Calu3 (cell line): ENCODE data around the gene CNN3. TPM values are rescaled to one million over a fixed set of nuclear protein-coding genes. Genes with fewer than 3 reads are reported as not detected.

Source experiments
- BruUV-seq: library from RNA; stranded (reverse); fragments of 400-500 nt; replicated peaks from 2 replicates; lab custom pipeline; 2021; lab: Mats Ljungman, UMichigan
- CTCF ChIA-PET: fragments of 300-600 bp; sonication (Branson Sonifier 250); formaldehyde crosslinking; loops from one replicate; lab custom pipeline; 2022; ENCODE audit warnings: antibody characterized with exemption; lab: Charles Lee
- DNase-seq: peaks from one replicate; pipeline ENCODE4 v3.0.0; 2022
- H3K27ac Mint-ChIP-seq: one replicate; pipeline ENCODE4 v1.8.0; 2022; ENCODE audit warnings: mixed read lengths; ENCODE audit not compliant: unreplicated experiment
- H3K27me3 Mint-ChIP-seq: one replicate; pipeline ENCODE4 v1.8.0; 2022; ENCODE audit warnings: mixed read lengths; ENCODE audit not compliant: unreplicated experiment
- H3K36me3 Mint-ChIP-seq: one replicate; pipeline ENCODE4 v1.8.0; 2022; ENCODE audit warnings: mild to moderate bottlenecking, moderate library complexity, mixed read lengths; ENCODE audit not compliant: insufficient read depth, unreplicated experiment
- H3K4me1 Mint-ChIP-seq: one replicate; pipeline ENCODE4 v1.8.0; 2022; ENCODE audit warnings: mild to moderate bottlenecking, low read depth, mixed read lengths; ENCODE audit not compliant: unreplicated experiment
- H3K4me3 Mint-ChIP-seq: one replicate; pipeline ENCODE4 v1.8.0; 2022; ENCODE audit warnings: mild to moderate bottlenecking, low read depth, moderate library complexity, mixed read lengths; ENCODE audit not compliant: unreplicated experiment
- H3K9me3 Mint-ChIP-seq: one replicate; pipeline ENCODE4 v1.8.0; 2022; ENCODE audit warnings: low read depth, mixed read lengths; ENCODE audit not compliant: unreplicated experiment
- intact Hi-C: fragments of 100-400 bp; cut with micrococcal nuclease; formaldehyde crosslinking; loops from one replicate; pipeline ENCODE4 v1.10.0; 2022; ENCODE audit not compliant: unreplicated experiment
- total RNA-seq: library from RNA; stranded (reverse); gene quantifications from 2 replicates; pipeline ENCODE4 v1.2.3, GENCODE V29; 2022
- TF ChIP-seq, protein P1 (sequence below): fragments of 200-600 bp; IDR thresholded peaks from one replicate; pipeline ENCODE4 v1.8.0; 2022; ENCODE audit warnings: antibody characterized with exemption; ENCODE audit not compliant: unreplicated experiment

CNN3 gene
- total RNA-seq, 1 experiment from 2014 or later: 140 TPM

DNA sequence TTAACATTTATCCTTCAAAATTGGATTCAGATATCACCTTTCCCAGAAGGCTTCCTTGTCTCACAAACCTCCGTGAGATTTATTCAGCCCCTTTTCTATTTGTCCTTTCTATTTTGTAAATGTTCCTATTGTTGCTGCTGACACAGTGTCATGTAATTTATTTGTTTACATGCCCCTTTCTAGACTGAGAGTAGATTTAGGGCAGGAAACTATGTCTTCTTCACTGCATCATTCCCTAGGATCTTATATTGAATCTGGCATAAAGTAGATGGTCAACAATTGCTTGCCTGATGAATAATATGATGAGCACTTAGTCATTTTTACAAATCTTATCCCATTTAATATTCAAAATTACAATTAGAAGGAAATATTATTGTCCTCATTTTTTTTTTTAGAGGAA, 8.1 kb upstream of the CNN3 start:
- Mint-ChIP-seq H3K27me3 (no peaks in the 10 kb centered on the region), H3K4me1 (peaks cover 33% of the 10 kb centered on the region), H3K4me3 (no peak overlapping the region), H3K9me3 (no peaks in the 10 kb centered on the region), H3K36me3 (no peaks in the 10 kb centered on the region), H3K27ac (no peak overlapping the region)
- CTCF ChIA-PET: no interaction called here
- TF ChIP-seq, protein P1, sequence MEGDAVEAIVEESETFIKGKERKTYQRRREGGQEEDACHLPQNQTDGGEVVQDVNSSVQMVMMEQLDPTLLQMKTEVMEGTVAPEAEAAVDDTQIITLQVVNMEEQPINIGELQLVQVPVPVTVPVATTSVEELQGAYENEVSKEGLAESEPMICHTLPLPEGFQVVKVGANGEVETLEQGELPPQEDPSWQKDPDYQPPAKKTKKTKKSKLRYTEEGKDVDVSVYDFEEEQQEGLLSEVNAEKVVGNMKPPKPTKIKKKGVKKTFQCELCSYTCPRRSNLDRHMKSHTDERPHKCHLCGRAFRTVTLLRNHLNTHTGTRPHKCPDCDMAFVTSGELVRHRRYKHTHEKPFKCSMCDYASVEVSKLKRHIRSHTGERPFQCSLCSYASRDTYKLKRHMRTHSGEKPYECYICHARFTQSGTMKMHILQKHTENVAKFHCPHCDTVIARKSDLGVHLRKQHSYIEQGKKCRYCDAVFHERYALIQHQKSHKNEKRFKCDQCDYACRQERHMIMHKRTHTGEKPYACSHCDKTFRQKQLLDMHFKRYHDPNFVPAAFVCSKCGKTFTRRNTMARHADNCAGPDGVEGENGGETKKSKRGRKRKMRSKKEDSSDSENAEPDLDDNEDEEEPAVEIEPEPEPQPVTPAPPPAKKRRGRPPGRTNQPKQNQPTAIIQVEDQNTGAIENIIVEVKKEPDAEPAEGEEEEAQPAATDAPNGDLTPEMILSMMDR: no peak
- BruUV-seq: no TSS peak
- no peak for DNase-seq
- intact Hi-C loops: no loop called here

DNA sequence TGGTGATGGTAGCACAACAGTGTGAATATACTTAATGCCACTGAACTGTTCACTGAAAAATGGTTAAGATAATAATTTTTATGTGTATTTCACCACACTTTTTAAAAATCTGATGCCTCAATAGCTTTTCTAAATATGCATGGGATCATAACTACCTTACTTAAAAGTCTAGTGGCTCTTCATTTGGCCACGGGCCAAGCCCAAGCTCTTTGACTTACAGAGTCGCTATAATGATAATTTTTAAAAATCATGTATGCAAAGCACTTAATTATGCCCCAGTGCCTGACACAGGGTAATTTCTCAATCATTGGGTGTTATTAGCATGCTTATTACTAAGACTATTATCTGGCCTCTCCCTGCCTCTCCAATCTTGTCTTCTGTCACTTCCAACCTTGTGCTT, 7.6 kb upstream of the CNN3 start:
- no peak overlapping the region for H3K27ac Mint-ChIP-seq

DNA sequence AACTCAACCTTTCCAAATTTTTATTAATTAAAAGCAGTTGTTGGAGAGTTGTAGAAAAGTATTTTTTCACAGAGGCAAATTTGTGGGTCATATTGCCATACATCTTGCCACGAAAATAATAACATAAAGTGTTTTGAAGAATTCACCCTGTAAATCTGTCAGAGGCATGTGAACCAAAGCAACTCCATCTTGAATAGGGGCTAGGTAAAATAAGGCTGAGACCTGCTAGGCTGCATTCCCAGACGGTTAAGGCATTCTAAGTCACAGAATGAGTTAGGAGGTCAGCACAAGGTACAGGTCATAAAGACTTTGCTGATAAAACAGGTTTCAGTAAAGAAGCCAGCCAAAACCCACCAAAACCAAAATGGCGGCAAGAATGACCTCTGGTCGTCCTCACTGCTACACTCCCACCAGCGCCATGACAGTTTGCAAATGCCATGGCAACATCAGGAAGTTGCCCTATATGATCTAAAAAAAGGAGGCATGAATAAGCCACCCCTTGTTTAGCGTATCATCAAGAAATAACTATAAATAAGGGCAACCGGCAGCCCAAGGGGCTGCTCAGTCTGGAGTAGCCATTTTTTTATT, 4.4 kb upstream of the CNN3 start:
- DNase-seq: no peak
- H3K9me3 Mint-ChIP-seq: no peaks in the 10 kb centered on the region
- CTCF ChIA-PET: no interaction called here
- no peak overlapping the region for H3K27ac Mint-ChIP-seq
- intact Hi-C loops: no loop called here
- no peak overlapping the region for H3K4me3 Mint-ChIP-seq
- peaks cover 41% of the 10 kb centered on the region for H3K4me1 Mint-ChIP-seq
- peaks cover 17% of the 10 kb centered on the region for H3K36me3 Mint-ChIP-seq
- no TSS peak for BruUV-seq
- H3K27me3 Mint-ChIP-seq: no peaks in the 10 kb centered on the region
- TF ChIP-seq, protein P1: no peak

More for the DNA sequence above, 7.6 kb upstream of the CNN3 start:
- Mint-ChIP-seq H3K4me1 (peaks cover 34% of the 10 kb centered on the region), H3K9me3 (no peaks in the 10 kb centered on the region), H3K27me3 (no peaks in the 10 kb centered on the region), H3K36me3 (no peaks in the 10 kb centered on the region), H3K4me3 (no peak overlapping the region)
- CTCF ChIA-PET: no interaction called here
- BruUV-seq: no TSS peak
- intact Hi-C loops: no loop called here
- TF ChIP-seq, protein P1: no peak
- DNase-seq: no peak

DNA sequence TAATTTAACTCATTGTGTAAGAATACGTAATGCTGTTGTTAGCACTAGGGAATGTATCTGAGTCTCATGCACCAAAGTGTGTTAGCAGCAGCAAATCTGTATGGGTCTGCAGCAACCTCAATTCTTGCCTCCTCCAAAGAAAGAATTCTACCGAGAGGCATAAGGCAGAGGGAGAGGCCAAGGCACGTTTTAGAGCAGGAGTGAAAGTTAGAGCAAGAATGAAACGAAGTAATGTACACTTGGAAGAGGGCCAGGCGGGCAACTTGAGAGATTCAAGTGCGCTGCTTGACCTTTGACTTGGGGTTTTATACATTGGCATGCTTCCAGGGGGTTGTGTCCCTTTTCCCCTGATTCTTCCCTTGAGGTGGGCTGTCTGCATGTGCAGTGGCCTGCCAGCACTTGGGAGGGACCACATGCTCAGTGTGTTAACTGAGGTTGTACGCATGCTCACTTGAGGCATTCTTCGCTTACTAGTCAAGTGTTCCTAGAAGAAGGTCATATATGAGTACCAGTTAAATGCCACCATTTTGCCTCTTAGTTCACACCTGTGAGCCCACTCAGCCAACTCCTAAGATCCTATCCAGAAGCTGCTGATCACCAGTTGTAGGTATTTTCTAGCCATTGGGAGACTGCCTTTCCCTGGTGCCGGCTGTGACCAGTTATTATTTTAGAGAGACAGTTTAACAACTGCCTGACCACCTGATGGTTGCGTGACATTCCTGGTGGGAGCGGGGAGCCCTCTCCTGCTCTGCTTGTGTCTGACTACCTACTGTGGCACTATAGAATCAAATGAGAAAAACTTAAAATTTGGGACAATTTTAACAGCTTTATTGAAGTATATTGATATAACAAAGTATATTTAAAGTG, 2.7 kb upstream of the CNN3 start:
- no peaks in the 10 kb centered on the region for H3K27me3 Mint-ChIP-seq
- TF ChIP-seq, protein P1: no peak
- H3K9me3 Mint-ChIP-seq: no peaks in the 10 kb centered on the region
- no TSS peak for BruUV-seq
- H3K4me3 Mint-ChIP-seq: no peak overlapping the region
- no peak overlapping the region for H3K27ac Mint-ChIP-seq
- intact Hi-C loops: loop anchor here (5.0 kb wide), 1 partner anchor 67 kb away; no protein-coding TSS in a partner anchor
- DNase-seq: no peak
- H3K36me3 Mint-ChIP-seq: peaks cover 34% of the 10 kb centered on the region
- peaks cover 32% of the 10 kb centered on the region for H3K4me1 Mint-ChIP-seq
- CTCF ChIA-PET: no interaction called here
